Measurements from ENCODE around the gene MTERF2.
A peak's percentile ranks its signal among the peaks of the same experiment; 100 is the strongest.

Gene MTERF2

DNA sequence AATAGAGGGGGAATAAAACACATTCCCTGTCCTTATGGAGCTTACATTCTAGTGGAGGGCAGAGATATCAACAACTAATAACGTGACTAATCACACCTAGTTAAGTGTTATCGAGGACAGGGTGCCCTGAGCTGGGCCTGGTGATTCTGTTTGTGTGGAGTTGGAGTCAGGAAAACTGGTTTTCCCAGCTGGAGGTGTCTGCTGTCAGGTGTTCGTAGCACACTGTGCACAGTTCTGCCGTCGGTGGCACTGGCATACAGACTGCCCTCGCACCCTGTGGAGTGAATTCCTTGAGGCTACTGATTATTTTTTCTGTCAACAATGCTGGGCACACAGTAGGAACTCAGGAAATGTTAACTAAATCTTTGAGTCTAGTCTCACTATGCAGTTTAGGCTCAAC lies 900 bp upstream of the MTERF2 start:
- no peak for DNase-seq

DNA sequence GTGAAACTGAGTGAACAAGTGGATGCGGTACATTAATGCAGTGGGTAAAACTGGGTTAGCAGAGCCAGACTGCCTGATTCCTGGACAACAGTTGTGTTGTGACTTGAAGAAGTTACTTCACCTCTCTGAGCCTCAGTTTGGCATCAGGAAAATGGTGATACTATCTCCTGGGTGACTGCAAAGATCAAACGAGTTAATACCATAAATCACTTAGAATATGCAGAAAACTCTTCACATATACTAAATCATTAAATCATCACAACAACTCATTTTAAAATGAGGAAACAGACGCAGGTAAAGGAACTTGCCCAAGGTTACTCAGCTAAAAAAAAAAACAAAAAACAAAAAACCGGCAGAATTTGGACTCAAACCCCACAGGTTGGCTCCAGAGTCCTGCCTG lies 811 bp downstream of the MTERF2 start:
- no peak for DNase-seq

DNA sequence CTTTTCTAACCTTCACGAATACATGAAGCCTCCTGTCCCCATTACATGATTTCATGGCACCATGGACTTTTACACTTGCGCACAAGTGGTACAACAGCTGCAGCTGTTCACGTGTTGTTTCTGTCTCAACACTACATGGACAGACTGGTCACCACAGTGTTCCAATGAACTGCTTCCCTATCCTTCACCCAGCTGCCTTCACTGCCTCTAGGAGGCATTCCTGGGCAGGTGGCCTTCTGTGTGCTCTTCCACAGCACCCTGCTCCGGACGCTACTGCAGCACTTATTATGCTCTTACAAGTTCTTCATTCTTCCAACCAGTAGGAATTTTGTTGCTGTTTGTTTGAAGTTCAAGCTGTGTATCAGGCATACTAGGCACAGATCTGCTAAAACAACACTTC lies 1.5 kb downstream of the MTERF2 start:
- DNase-seq = no peak

DNA sequence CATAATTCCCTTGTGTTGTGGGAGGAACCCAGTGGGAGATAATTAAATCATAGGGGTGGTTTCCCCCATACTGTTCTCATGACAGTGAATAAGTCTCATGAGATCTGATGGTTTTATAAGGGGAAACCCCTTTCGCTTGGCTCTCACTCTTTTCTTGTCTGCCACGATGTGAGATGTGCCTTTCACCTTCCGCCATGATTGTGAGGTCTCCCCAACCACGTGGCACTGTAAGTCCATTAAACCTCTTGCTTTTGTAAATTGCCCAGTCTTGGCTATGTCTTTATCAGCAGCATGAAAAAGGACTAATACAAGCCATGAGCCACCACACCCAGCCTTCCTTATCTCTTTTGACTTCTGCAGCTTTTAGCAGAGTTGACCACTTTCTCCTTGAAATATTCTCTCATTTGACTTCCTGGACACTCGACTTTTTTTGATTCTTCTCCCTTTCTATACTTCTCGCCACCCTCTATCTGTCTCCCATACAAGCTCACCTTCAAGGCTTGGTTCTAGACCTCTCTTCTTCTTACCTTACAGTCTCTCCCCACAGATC lies 2.3 kb downstream of the MTERF2 start:
- no peak for DNase-seq

DNA sequence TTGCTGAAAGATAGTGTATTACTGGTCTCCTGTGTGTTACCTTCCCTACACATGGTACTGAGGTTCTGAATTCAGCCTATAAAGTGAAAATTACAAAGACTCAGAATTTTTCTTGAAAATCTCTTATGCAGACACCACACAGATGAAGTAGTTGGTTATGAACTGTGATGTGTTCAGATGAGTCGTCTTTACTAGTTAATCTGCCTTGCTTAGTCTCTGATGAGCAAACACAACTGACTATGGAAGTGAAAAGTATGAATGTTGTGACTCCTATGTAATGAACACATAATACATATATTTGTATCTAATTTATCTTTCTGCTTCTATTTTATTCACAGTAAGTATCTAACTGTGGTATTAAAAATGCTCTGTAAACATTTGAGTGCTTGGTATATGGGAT lies 4.7 kb downstream of the MTERF2 start:
- DNase-seq = no peak

DNA sequence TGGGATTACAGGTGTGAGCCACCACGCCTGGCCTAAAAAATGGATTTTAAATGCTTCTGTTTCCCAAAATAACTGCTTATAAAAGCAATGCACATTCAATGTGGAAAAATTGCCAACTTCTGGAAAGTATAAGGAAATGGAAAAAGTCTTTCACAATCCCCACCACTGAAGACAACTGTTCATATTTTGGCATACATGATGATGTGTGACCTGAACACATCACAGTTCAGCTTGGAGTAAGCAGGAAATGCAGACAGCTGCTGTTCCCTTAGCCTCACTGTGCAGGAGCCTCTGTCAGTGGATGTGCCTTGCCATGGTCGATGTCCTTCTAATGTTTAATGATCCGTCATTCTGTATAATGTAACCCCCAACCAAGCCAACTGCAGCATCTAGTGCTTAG lies 5.2 kb downstream of the MTERF2 start:
- DNase-seq = no peak

DNA sequence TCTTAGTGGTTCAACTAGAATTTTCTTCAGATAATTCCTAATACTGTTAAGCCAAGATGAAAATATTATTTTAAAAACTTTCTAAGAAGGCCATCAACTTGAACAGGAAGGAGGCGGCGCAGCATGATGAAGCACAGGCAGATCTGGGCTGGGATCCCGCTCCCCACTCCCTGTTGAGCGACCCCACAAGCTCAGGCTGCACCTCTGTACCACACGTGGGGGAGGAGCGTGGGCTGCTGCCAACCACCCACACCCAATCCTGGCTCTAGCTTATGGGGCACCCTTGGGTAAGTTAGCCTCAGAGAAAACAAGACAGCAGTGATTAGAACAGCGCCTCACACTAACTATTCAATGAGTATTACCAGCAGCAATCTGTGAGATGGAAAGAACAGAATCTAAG lies 6.0 kb downstream of the MTERF2 start:
- DNase-seq = no peak

DNA sequence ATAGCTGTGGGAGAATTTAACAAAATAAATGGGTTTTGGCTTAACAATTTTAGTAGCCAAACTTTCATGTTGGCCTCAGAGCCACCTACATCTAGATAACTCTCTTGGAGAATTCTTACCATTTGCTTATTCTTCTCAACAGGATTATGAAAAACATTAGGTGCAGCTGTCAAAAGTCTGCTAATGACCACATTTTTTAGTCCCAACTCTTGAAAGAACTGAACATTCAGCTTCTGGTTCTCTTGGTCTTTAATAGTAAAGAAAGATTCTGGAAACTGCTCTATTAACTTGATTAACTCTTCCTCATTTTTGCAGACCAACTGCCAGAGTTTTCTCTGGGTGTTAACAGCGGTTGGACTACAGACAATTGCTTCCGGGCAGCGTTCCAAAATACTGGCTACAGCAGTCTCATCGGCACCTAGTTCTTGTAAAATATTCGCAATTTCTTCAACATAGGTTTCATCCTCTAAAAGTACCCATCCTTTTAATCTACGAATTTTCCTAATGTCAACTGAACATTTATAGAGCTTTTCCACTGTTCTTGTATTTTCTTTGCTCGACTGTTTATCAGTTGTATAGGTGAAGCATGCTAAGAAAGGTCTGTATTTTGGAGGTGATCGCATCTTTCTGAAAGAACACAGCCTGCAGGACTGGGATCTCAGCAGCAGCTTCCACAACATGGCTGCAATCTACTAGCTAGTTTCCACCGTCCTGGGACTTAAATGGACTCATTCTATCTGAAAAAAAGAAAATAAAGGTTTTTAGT lies 8.7 kb downstream of the MTERF2 start:
- DNase-seq = no peak

DNA sequence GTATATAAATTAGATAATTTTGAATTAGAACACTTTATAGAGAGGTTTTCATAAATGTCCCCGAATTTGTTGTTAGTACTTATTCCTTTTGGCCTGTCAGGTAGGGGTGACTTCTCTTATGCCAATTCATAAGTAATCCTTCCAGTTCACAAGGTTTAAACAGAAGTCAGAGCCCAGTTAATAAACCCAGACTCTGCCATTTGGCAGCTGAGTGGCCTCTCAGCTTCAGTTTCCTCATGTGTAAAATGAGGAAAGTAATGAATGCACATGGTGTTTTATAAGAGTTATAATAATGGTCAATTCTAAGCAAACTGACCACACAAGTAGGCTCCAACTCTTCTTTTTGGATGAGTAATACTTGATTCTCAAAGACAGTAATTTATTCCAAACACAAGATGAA lies 10.3 kb downstream of the MTERF2 start:
- DNase-seq = no peak

DNA sequence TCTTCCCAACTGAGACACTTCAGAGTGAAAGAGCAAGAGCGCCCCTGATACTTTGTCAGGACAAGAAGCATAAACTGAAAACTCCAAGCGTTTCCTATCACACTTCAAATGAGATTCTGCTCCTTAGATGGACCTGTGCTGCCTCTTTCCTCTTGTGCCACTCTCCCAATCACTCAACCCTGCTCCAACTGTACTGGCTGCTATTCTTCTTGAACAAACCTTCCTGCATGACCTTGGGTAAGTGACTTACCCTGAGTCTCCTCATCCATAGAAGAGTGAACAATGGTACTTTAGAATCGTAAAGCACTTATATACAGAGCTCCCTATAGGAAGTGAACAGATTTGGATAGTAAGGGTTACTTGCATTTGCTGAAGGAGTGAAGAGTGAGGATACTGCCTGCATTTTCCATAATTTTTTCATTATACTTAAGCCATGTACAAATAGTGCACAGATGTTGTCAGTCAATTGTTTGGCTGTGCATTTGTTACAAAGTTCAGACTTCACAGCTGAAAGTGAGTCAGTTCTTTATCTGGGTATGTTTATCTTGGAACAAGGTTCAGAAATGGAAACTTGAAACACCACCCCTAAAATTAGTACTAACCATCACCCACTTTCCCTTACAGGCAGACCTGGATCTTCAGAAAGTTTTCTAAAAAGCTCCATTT lies 10.8 kb downstream of the MTERF2 start:
- no peak for DNase-seq

DNA sequence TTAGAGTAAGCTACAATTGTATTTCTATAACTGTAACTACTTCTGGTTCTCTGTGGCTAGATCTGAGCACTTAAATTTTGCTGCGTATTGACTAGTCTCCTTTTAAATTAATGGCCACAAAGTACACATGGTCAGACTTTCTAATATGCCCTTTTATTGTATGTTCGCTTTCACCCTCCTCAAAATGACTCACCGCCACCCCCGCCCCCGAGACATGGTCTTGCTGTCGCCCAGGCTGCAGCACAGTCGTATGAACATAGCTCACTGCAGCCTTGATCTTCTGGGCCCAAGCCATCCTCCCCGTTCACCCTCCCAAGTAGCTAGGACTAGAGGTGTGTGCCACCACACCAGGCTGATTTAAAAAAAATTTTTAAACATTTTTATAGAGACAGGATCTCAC lies 11.8 kb downstream of the MTERF2 start:
- no peak for DNase-seq

DNA sequence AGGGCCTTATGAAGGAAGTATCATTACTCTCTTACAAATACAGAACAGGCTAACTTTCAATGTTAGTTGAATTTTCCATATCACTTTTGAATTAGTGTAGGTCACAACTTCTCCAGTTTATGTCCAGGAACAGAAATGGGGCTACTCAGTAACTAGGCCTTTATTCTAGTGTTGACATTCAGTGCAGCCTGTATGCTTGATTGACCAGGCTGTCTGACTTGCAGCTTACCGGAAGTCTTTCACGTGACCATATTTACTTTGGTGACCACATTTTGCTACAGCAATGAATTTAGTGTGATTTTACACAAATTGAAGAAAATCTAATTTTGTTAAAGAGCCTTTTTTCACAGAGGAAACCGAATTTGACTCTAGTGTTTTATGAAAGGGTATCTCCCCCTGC lies 12.4 kb downstream of the MTERF2 start:
- DNase-seq = no peak

DNA sequence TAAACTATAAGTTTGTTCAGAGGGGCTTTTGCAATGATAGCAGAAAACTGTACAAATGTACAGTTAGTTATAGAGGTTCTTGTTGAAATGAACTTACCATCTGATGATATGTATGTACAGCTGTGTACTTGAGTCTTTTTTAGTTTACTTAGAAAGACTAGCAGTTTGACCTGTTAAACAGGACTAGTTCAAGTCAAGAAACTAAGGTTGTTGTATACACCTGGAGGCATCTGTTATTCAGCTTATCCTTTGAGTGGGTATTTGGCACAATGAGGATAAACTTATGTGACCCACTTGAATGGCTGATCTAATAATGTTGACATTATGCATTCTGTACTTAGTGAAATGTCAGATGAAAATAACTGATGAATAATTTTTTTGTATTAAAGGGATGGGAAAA lies 13.4 kb downstream of the MTERF2 start:
- DNase-seq = no peak

DNA sequence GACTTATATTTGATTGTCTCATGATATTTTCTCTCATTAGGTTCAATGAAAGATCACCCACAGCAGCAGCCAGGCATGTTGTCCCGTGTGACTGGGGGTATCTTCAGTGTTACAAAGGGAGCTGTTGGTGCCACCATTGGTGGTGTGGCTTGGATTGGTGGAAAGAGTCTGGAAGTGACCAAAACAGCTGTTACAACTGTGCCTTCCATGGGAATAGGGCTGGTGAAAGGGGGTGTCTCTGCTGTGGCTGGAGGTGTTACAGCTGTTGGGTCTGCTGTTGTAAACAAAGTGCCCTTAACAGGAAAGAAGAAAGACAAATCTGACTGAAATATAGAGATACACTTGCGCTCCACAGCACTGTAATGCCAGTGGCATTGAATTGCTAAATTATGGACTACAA lies 15.9 kb downstream of the MTERF2 start:
- no peak for DNase-seq

DNA sequence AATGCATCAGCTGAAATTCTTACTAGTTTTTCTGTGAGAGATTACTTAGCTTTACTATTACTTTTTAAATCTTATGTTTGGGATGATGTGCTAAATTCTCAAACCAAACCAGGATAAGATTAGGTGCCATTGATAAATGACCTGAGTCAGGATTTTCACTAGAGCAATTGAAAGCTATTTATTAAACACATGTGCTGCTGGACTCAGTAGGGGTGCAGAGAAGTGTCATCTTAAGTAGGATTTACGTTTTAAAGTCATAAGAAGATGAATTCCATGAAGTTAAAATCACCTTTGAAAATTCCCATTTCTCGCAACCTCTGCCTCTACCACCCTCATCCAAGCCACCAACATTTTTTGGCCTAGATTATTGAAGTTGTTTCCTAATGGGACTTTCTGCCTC lies 22.4 kb downstream of the MTERF2 start:
- no peak for DNase-seq

DNA sequence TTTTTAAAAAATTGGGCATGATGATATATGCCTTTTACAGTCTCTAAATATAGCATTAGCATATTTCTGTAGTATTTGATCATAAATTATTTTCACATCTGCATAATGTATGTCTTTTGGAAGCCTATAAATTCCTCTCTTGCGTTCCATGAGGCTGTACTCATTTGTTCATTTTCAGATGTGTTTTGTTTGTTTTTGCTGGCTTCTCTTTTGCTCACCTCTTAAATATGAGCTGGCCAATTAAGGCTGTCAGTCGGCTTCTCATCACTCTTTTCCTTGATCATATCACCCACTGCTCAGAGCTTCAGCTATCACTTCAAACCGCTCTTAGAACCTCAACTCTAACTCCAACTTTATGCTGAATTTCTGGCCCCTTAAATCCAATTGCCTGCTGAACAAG lies 24.7 kb downstream of the MTERF2 start:
- no peak for DNase-seq

DNA sequence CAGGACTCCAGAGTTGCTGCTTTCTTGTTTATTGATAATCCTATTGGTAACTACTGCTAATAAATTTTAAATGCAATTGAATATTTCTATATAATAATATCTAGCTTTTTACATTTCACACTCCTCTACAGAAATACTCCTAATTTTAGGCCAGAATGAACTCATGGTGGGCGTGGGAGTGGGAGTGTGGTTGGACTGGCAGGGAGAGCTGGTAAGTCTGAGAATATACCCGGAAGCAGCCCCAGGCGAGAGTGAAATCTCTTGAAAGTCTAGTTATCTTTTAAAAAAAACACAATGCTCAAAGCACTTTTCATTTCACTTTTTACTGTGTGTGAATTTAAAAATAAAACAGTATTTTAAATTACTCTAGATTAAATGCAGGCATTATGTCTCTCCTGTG lies 26.5 kb downstream of the MTERF2 start:
- DNase-seq = no peak

DNA sequence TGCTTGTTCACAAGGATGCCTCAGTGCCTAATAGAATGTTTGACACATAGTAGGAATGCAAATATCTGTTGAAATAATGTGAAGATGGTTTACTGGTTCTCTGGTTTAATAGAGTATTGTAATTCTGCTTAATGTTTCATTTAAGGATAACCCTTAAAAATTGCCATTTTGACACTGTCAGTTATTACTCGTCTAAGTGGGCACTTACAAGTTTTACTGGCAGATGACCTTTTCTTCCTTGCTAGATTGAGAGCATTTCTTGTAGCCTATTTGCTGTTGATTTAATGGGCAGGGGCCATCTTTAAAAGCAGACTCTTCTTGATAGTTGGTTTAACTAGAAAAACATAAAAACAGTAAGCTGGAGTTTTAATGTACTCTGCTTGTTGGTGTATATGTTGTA lies 29.4 kb downstream of the MTERF2 start:
- no peak for DNase-seq

DNA sequence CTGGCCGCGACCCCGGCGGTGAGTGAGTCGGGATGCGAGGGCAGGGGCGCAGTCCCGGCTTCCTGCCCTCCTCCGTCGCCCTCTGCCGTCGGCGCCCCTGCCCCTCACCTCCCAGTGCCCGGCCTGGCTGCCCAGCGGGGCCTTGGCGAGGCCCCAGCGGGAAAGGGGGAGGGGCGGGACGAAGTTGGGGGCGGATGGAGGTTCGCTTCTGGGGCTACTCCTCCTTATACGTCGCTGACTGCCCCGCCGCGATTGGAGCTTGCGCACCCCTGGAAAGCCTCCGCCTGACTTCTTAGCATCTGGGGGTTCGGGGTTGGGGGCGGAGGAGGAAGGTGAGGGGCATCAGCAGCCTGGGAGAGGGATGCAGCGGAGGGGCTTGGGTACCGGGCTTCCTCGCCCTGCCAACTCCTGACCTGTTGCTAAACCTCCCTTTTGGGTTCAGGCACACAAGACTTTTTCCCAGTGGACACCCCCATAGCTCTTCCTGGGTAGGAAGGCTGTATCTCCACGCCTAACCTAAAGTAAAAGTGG lies 30.8 kb downstream of the MTERF2 start:
- DNase-seq = peak; percentile 38

DNA sequence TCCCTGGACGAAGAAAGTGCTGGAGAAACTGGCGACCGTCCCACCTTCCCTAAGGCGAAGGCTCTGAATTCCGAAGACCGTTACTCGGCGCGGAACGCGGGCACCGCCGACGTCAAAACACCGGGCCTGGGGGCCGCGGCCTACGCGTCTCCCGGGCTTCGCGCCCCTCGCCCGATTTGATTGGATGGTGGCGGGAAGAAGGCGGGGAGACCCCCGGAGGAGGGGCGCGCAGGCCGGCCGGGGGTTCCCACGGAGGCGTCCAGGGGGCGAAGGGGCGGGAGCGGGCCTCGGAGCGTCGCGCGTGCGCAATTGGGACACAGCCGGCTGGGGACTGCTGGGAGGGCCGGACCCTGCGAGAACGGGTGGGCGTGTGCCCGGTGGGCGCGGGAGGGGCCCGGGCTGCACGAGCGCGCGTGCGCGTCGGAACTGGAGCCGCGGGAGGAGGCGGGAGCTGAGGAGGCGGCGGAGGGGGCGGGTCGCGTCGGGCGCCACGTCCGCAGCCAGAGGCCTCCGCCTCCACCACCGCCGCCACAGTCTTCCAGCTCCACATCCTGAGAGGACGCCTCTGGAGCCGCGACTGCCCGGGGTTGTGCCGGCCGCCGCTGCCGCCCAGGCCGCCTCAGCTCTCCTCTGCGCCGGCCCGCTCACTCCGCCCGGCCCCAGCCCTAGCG lies 31.4 kb downstream of the MTERF2 start, which contains the start of gene TMEM263:
Gene TMEM263 (plus strand): TSS at position 531 of the 671 bp plus-strand sequence. CDS start 11,210 bp downstream, outside the sequence.
- DNase-seq = peak; percentile 87

DNA sequence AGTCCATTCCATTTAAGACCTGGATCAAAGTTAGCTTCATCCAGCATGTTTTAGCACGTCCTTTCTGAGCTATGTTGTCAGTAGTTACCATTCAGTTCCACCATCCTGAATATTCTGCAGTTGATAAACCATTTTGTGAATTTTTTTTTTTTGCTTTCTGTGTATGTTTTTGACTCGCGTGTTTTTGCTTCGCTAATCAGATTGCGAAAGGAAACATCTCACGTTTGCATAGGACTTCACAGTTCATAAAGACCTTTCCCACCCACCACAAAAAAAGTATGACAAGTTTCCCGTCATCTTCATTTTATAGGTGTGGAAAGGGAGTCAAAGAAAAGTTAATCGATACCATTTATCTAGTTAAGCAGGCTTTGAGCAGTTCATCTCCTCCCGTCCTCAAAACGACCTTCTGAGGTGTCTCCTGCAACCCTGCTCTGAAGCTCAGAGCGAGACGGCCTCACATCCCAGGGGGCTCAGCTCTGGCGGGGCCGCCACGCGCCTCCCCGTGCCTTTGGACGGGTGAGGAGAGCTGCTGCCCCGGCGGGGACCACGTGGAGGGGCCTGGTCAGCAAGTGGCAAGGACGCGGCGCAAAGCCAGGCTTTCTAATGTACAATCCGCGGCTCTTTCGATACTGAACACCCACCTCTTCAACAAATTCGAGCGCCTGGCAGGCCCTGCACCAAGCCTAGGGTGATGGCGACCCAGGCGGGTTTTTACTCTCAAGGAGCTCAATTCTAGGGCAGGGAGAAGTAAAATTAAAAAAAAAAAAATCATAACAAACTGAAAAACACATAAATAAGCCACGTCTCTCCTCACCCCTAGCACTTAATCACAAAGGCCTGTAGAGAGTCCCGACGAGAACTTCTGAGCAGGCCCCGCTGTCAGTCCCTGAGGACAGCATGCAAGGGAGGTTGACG lies 32.2 kb downstream of the MTERF2 start:
- DNase-seq = peak; percentile 9

Data from activated effector memory CD4-positive, alpha-beta T cell treated with Interleukin-2 at 50 U/mL for 16 hours (primary cell).